HepG2 (cell line): ENCODE results near the gene SLC39A10. TPM values are rescaled to one million over a fixed set of nuclear protein-coding genes. Genes with fewer than 3 reads are reported as not detected.

Experiments used
- ETV5 ChIP-seq: IDR thresholded peaks from 2 replicates; pipeline ENCODE4 v1.6.1; 2018; ENCODE audit warnings: missing biosample characterization, missing genetic modification reagents, inconsistent platforms, borderline replicate concordance
- FOXC1 ChIP-seq: sonication (generic); formaldehyde crosslinking; IDR thresholded peaks from 2 replicates; pipeline ENCODE4 v1.8.0; 2022; ENCODE audit warnings: mild to moderate bottlenecking, missing genetic modification reagents, borderline replicate concordance
- FOXO1 ChIP-seq: sonication (generic); formaldehyde crosslinking; IDR thresholded peaks from 2 replicates; pipeline ENCODE4 v1.4.0; 2020; ENCODE audit warnings: missing genetic modification reagents
- MIER3 ChIP-seq: IDR thresholded peaks from 2 replicates; pipeline ENCODE4 v1.6.1; 2016; ENCODE audit warnings: missing compliant biosample characterization, borderline replicate concordance
- NR2F6 ChIP-seq, 2 experiments: IDR thresholded peaks; 2 replicates each; pipeline ENCODE4 v1.6.1; 2016; ENCODE audit warnings: antibody characterized with exemption in 1 of 2, mild to moderate bottlenecking in 1 of 2
- STAT6 ChIP-seq: sonication (generic); formaldehyde crosslinking; IDR thresholded peaks from 2 replicates; pipeline ENCODE4 v1.4.0; 2020; ENCODE audit warnings: missing genetic modification reagents, mild to moderate bottlenecking, borderline replicate concordance
- YY1 ChIP-seq: IDR thresholded peaks from 2 replicates; pipeline ENCODE4 v1.6.1; 2011; ENCODE audit warnings: low read length, low read depth, moderate library complexity, mild to moderate bottlenecking; ENCODE audit not compliant: insufficient read depth, insufficient replicate concordance
- ZNF274 ChIP-seq: sonication (generic); formaldehyde crosslinking; IDR thresholded peaks from 2 replicates; pipeline ENCODE4 v1.5.1; 2020; ENCODE audit warnings: mild to moderate bottlenecking, missing genetic modification reagents
- ZNF337 ChIP-seq: sonication (generic); formaldehyde crosslinking; IDR thresholded peaks from 2 replicates; pipeline ENCODE4 v1.5.1; 2020; ENCODE audit warnings: missing genetic modification reagents, low read depth, mild to moderate bottlenecking, borderline replicate concordance
- ZNF501 ChIP-seq: sonication (generic); formaldehyde crosslinking; IDR thresholded peaks from 2 replicates; pipeline ENCODE4 v1.5.1; 2020; ENCODE audit warnings: mild to moderate bottlenecking, moderate library complexity, missing genetic modification reagents
- ZNF572 ChIP-seq: sonication (generic); formaldehyde crosslinking; IDR thresholded peaks from 2 replicates; pipeline ENCODE4 v1.5.1; 2020; ENCODE audit warnings: mild to moderate bottlenecking, missing genetic modification reagents
- ZNF619 ChIP-seq: sonication (generic); formaldehyde crosslinking; IDR thresholded peaks from 2 replicates; pipeline ENCODE4 v1.4.0; 2020; ENCODE audit warnings: mild to moderate bottlenecking, missing genetic modification reagents
- ZNF639 ChIP-seq: conservative IDR thresholded peaks from 2 replicates; pipeline ENCODE4 v1.6.1; 2018; ENCODE audit warnings: missing genetic modification reagents
- ZNF816 ChIP-seq: sonication (generic); formaldehyde crosslinking; IDR thresholded peaks from 2 replicates; pipeline ENCODE4 v1.8.0; 2022; ENCODE audit warnings: missing genetic modification reagents, mild to moderate bottlenecking, borderline replicate concordance
- ZSCAN9 ChIP-seq: IDR thresholded peaks from 2 replicates; pipeline ENCODE4 v1.6.1; 2016; ENCODE audit warnings: borderline replicate concordance
- polyA plus RNA-seq, 8 experiments: library from polyadenylated mRNA; depleted of rRNA in 3 of 8; stranded (reverse) in 7 of 8; unstranded in 1 of 8; fragments of >200 nt; fragmentation: Illumina TruSeq in 4 of 8; extraction: Trizol in 4 of 8; gene quantifications; 2 replicates each; pipeline versions ENCODE4 v1.2.1 to v1.2.3, GENCODE V29; 2011 to 2016; ENCODE audit warnings: low read depth in 4 of 8, missing spikeins in 1 of 8, mixed read lengths in 1 of 8; ENCODE audit not compliant: insufficient read depth in 1 of 8
- total RNA-seq, 5 experiments: library from RNA; depleted of rRNA; stranded (reverse); fragments of >200 nt; fragmentation: Illumina TruSeq; extraction: Trizol; gene quantifications; 2 replicates each; pipeline ENCODE4 v1.2.3, GENCODE V29; 2016; ENCODE audit warnings: low read depth in 1 of 5
- TF ChIP-seq, protein P1 (sequence below): IDR thresholded peaks from 2 replicates; pipeline ENCODE4 v1.6.1; 2016; ENCODE audit warnings: low read depth, control low read depth
- TF ChIP-seq, protein P2 (sequence below): sonication (generic); formaldehyde crosslinking; IDR thresholded peaks from 2 replicates; pipeline ENCODE4 v1.4.0; 2020; ENCODE audit warnings: missing genetic modification reagents, borderline replicate concordance

The SLC39A10 gene
- total and polyA plus RNA-seq, 2 of the 13 experiments (the other 11 are each of a cell fraction or from before 2014, with no cell fraction given) = 13.2 to 21.0 TPM

- TF ChIP-seq YY1 = peak; percentile 24
- TF ChIP-seq NR2F6 (IDR thresholded peaks at IDR 0.05) = no peak
- TF ChIP-seq NR2F6 (CRISPR knock-in tag; IDR thresholded peaks at IDR 0.05) = peak; percentile 24; the same call in 1 of the 2 replicates
- TF ChIP-seq ZNF639 (CRISPR knock-in tag) = peak; percentile 84; the same call in 1 of the 2 replicates
- TF ChIP-seq FOXC1 (CRISPR knock-in tag) = 0 out of 2 replicates have a peak, but pooled peaks have one; percentile 17
- TF ChIP-seq, protein P1, sequence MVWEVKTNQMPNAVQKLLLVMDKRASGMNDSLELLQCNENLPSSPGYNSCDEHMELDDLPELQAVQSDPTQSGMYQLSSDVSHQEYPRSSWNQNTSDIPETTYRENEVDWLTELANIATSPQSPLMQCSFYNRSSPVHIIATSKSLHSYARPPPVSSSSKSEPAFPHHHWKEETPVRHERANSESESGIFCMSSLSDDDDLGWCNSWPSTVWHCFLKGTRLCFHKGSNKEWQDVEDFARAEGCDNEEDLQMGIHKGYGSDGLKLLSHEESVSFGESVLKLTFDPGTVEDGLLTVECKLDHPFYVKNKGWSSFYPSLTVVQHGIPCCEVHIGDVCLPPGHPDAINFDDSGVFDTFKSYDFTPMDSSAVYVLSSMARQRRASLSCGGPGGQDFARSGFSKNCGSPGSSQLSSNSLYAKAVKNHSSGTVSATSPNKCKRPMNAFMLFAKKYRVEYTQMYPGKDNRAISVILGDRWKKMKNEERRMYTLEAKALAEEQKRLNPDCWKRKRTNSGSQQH (CRISPR knock-in tag) = no peak
- 0 out of 2 replicates have a peak, but pooled peaks have one; percentile 43 for TF ChIP-seq FOXO1 (CRISPR knock-in tag)
- TF ChIP-seq ETV5 (CRISPR knock-in tag) = peak; percentile 14; the same call in 1 of the 2 replicates
- TF ChIP-seq ZNF337 (CRISPR knock-in tag) = no peak
- no peak; the same call in 1 of the 2 replicates for TF ChIP-seq ZNF619 (CRISPR knock-in tag)
- no peak; the same call in 1 of the 2 replicates for TF ChIP-seq ZNF816 (CRISPR knock-in tag)
- peak; percentile 62; the same call in 1 of the 2 replicates for TF ChIP-seq STAT6
- peak; percentile 88 for TF ChIP-seq ZNF501 (CRISPR knock-in tag)
- TF ChIP-seq ZSCAN9 = 0 out of 2 replicates have a peak, but pooled peaks have one; percentile 22
- no peak; the same call in none of the 2 replicates for TF ChIP-seq ZNF274
- TF ChIP-seq MIER3 = peak; percentile 77; the same call in 1 of the 2 replicates
- peak; percentile 86; the same call in 1 of the 2 replicates for TF ChIP-seq ZNF572 (CRISPR knock-in tag)
- TF ChIP-seq, protein P2, sequence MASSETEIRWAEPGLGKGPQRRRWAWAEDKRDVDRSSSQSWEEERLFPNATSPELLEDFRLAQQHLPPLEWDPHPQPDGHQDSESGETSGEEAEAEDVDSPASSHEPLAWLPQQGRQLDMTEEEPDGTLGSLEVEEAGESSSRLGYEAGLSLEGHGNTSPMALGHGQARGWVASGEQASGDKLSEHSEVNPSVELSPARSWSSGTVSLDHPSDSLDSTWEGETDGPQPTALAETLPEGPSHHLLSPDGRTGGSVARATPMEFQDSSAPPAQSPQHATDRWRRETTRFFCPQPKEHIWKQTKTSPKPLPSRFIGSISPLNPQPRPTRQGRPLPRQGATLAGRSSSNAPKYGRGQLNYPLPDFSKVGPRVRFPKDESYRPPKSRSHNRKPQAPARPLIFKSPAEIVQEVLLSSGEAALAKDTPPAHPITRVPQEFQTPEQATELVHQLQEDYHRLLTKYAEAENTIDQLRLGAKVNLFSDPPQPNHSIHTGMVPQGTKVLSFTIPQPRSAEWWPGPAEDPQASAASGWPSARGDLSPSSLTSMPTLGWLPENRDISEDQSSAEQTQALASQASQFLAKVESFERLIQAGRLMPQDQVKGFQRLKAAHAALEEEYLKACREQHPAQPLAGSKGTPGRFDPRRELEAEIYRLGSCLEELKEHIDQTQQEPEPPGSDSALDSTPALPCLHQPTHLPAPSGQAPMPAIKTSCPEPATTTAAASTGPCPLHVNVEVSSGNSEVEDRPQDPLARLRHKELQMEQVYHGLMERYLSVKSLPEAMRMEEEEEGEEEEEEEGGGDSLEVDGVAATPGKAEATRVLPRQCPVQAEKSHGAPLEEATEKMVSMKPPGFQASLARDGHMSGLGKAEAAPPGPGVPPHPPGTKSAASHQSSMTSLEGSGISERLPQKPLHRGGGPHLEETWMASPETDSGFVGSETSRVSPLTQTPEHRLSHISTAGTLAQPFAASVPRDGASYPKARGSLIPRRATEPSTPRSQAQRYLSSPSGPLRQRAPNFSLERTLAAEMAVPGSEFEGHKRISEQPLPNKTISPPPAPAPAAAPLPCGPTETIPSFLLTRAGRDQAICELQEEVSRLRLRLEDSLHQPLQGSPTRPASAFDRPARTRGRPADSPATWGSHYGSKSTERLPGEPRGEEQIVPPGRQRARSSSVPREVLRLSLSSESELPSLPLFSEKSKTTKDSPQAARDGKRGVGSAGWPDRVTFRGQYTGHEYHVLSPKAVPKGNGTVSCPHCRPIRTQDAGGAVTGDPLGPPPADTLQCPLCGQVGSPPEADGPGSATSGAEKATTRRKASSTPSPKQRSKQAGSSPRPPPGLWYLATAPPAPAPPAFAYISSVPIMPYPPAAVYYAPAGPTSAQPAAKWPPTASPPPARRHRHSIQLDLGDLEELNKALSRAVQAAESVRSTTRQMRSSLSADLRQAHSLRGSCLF (CRISPR knock-in tag) = no peak
These were observed at the start of gene SLC39A10 (continued) for GRCh38 chr2:195656859-195657633.
